OCI-LY3 (cell line): Measurements from ENCODE around the gene PLXNC1.

Experiments used
- CTCF ChIP-seq: fragments of 200-600, 300-600 bp; sonication (generic); IDR thresholded peaks from 2 replicates; pipeline ENCODE4 v1.5.1; 2014; ENCODE audit warnings: antibody characterized with exemption, low read length, low read depth
- EZH2phosphoT487 ChIP-seq: fragments of 200-600 bp; shearing (Covaris generic); IDR thresholded peaks from 2 replicates; pipeline ENCODE4 v1.6.1; 2018; ENCODE audit warnings: antibody characterized with exemption, mixed run types, low read depth

DNA sequence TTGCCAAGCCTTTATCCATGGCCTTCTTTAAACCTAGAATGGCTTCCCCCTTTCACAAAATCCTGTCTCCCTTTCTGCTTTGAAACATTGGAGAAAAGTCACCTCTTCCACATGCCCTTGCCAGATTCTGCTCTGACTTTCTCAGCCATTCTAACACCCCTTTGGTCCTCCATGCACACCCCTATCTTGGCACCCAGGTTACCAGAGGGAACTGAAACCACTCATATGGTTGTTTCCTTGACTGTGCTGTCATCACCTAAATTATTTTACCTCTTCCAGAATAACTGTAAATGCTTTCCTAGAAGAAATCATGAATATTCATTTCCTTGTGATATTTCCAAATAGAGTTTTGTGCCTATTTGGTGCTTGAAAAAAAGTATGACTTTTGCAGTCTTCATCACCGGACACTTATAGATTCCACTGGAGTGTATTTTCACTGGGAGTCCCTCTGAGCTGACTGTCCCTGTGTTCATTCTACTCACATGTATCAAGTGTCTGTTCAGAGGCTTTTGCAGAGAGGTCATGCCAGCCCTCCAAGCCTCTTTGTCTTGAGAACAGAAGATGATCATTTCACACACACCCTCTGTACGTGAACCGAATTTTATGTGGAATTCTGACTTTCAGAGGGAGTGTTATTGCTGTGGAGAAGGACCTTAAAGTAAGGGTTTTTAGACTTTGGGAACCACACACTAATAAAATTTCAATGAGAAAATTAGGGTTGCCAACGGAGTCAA lies 74.1 kb downstream of the PLXNC1 start:
- TF ChIP-seq CTCF (no peak), EZH2phosphoT487 (no peak)
